OCI-LY7 (cell line): ENCODE measurements around the gene CTNNA1. TPM values are rescaled to one million over a fixed set of nuclear protein-coding genes. Genes with fewer than 3 reads are reported as not detected.

ENCODE experiments used
- BruUV-seq: library from RNA; stranded (reverse); fragments of 400-500 nt; replicated peaks from 2 replicates; lab custom pipeline; 2021; lab: Mats Ljungman, UMichigan
- CTCF ChIA-PET: fragments of 300-600 bp; sonication (Branson Sonifier 250); formaldehyde crosslinking; loops from one replicate; lab custom pipeline; 2022; ENCODE audit warnings: antibody characterized with exemption; ENCODE audit not compliant: unreplicated experiment; lab: Charles Lee
- POLR2A ChIA-PET: fragments of 300-600 bp; sonication (Branson Sonifier 250); formaldehyde crosslinking; loops from one replicate; lab custom pipeline; 2022; ENCODE audit warnings: antibody characterized with exemption; lab: Charles Lee
- DNase-seq: peaks from one replicate; pipeline ENCODE4 v3.0.0-alpha.2; 2015; ENCODE audit warnings: low spot score
- H2AFZ ChIP-seq: fragments of 200-600 bp; sonication (generic), shearing (Covaris generic); 2 replicates; pipeline ENCODE4 v1.6.1; 2014; ENCODE audit warnings: mild to moderate bottlenecking, antibody characterized with exemption, low read length, moderate library complexity
- H3K27ac ChIP-seq: fragments of 200-600 bp; sonication (generic); 2 replicates; pipeline ENCODE4 v1.5.1; 2014; ENCODE audit warnings: mixed run types, low read depth, mild to moderate bottlenecking, moderate library complexity, low read length, inconsistent platforms; ENCODE audit not compliant: poor library complexity, severe bottlenecking
- H3K36me3 ChIP-seq: fragments of 200-600 bp; sonication (generic); 2 replicates; pipeline ENCODE4 v1.6.1; 2014; ENCODE audit warnings: mild to moderate bottlenecking, antibody characterized with exemption, low read length, moderate library complexity, mixed read lengths; ENCODE audit not compliant: insufficient read depth
- H3K4me1 ChIP-seq: fragments of 200-600 bp; sonication (generic); 2 replicates; pipeline ENCODE4 v1.5.1; 2014; ENCODE audit warnings: mild to moderate bottlenecking, low read length; ENCODE audit not compliant: insufficient read depth, poor library complexity, severe bottlenecking
- H3K4me2 ChIP-seq: fragments of 200-600 bp; sonication (generic); 2 replicates; pipeline ENCODE4 v1.6.1; 2014; ENCODE audit warnings: mild to moderate bottlenecking, low read length
- H3K4me3 ChIP-seq: fragments of 200-600 bp; sonication (generic); 2 replicates; pipeline ENCODE4 v1.5.1; 2014; ENCODE audit warnings: mild to moderate bottlenecking, low read depth, low read length; ENCODE audit not compliant: poor library complexity, severe bottlenecking
- H3K79me2 ChIP-seq: fragments of 200-600 bp; sonication (generic); 2 replicates; pipeline ENCODE4 v1.6.1; 2016; ENCODE audit warnings: low read depth, mild to moderate bottlenecking, low read length, moderate library complexity, mixed read lengths; ENCODE audit not compliant: insufficient read depth
- H3K9me2 ChIP-seq: fragments of 200-600 bp; sonication (generic); 2 replicates; pipeline ENCODE4 v1.6.1; 2016; ENCODE audit warnings: mild to moderate bottlenecking, low read length, mixed read lengths; ENCODE audit not compliant: insufficient read depth
- H3K9me3 ChIP-seq: fragments of 200-600 bp; sonication (generic); 2 replicates; pipeline ENCODE4 v1.6.1; 2014; ENCODE audit warnings: mild to moderate bottlenecking, mixed run types, low read length, mixed read lengths
- H4K20me1 ChIP-seq: fragments of 200-600 bp; sonication (generic); 2 replicates; pipeline ENCODE4 v1.6.1; 2014; ENCODE audit warnings: mild to moderate bottlenecking, antibody characterized with exemption, low read length, moderate library complexity, mixed read lengths; ENCODE audit not compliant: insufficient read depth
- EZH2phosphoT487 ChIP-seq: fragments of 200-600 bp; sonication (generic); IDR thresholded peaks from 2 replicates; pipeline ENCODE4 v1.6.1; 2018; ENCODE audit warnings: low read depth, borderline replicate concordance, mild to moderate bottlenecking, mixed run types, antibody characterized with exemption, low read length, moderate library complexity, mixed read lengths
- intact Hi-C: fragments of 100-400 bp; cut with micrococcal nuclease; formaldehyde crosslinking; loops from one replicate; pipeline ENCODE4 v1.10.0; 2022; ENCODE audit not compliant: unreplicated experiment
- total RNA-seq, 2 experiments: library from RNA; depleted of rRNA in 1 of 2; stranded (reverse); fragments of >200 nt in 1 of 2; shearing (Covaris generic) in 1 of 2; gene quantifications; 2 replicates each; pipeline ENCODE4 v1.2.3, GENCODE V29; 2014 to 2022
- TF ChIP-seq, protein P1 (sequence below): fragments of 200-600 bp; sonication (generic); conservative IDR thresholded peaks from 2 replicates; pipeline ENCODE4 v1.5.1; 2014; ENCODE audit warnings: mild to moderate bottlenecking, antibody characterized with exemption, low read length, moderate library complexity, mixed read lengths

The CTNNA1 gene
- total RNA-seq, 2 experiments from 2014 or later, result 40.4 to 42.7 TPM

- H4K20me1 ChIP-seq, result no peaks in the 10 kb centered on the region
- BruUV-seq, result no TSS peak
- no peak overlapping the region for H3K27ac ChIP-seq
- no peak for DNase-seq
- H3K9me3 ChIP-seq, result no peaks in the 10 kb centered on the region
- no peak overlapping the region for H3K4me3 ChIP-seq
- no peaks in the 10 kb centered on the region for H3K36me3 ChIP-seq
- POLR2A ChIA-PET, result interaction anchor here (0.9 kb wide), 1 partner anchor 82 kb away, joined by 3 read pairs; no protein-coding TSS in a partner anchor
- H2AFZ ChIP-seq, result no peak overlapping the region
- H3K9me2 ChIP-seq, result no peaks in the 10 kb centered on the region
- no peaks in the 10 kb centered on the region for H3K79me2 ChIP-seq
- intact Hi-C loops, result no loop called here
- H3K4me2 ChIP-seq, result no peak overlapping the region
- no peaks in the 10 kb centered on the region for H3K4me1 ChIP-seq
- TF ChIP-seq, protein P1, sequence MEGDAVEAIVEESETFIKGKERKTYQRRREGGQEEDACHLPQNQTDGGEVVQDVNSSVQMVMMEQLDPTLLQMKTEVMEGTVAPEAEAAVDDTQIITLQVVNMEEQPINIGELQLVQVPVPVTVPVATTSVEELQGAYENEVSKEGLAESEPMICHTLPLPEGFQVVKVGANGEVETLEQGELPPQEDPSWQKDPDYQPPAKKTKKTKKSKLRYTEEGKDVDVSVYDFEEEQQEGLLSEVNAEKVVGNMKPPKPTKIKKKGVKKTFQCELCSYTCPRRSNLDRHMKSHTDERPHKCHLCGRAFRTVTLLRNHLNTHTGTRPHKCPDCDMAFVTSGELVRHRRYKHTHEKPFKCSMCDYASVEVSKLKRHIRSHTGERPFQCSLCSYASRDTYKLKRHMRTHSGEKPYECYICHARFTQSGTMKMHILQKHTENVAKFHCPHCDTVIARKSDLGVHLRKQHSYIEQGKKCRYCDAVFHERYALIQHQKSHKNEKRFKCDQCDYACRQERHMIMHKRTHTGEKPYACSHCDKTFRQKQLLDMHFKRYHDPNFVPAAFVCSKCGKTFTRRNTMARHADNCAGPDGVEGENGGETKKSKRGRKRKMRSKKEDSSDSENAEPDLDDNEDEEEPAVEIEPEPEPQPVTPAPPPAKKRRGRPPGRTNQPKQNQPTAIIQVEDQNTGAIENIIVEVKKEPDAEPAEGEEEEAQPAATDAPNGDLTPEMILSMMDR, result no peak
- TF ChIP-seq EZH2phosphoT487, result no peak
- CTCF ChIA-PET, result no interaction called here
These were observed 202.6 kb downstream of the CTNNA1 start for GRCh38 chr5:138955671-138956295.

GRCh38 chr5:138956801-138957200, 203.6 kb downstream of the CTNNA1 start:
- ChIA-PET CTCF (no interaction called here), POLR2A (interaction anchor here (0.7 kb wide), 1 partner anchor 153 kb away, joined by 3 read pairs; no protein-coding TSS in a partner anchor)
- TF ChIP-seq, protein P1, result no peak
- TF ChIP-seq EZH2phosphoT487, result no peak
- no TSS peak for BruUV-seq
- no peaks in the 10 kb centered on the region for H3K9me2 ChIP-seq
- H3K4me1 ChIP-seq, result no peaks in the 10 kb centered on the region
- no peak overlapping the region for H3K4me2 ChIP-seq
- H3K36me3 ChIP-seq, result no peaks in the 10 kb centered on the region
- no peak for DNase-seq
- H2AFZ ChIP-seq, result no peak overlapping the region
- no peaks in the 10 kb centered on the region for H4K20me1 ChIP-seq
- H3K9me3 ChIP-seq, result no peaks in the 10 kb centered on the region
- no peak overlapping the region for H3K4me3 ChIP-seq
- no peak overlapping the region for H3K27ac ChIP-seq
- no peaks in the 10 kb centered on the region for H3K79me2 ChIP-seq
- intact Hi-C loops, result no loop called here

- H3K4me3 ChIP-seq, result no peak overlapping the region
- no peak for TF ChIP-seq EZH2phosphoT487
- TF ChIP-seq, protein P1, result no peak
- no peaks in the 10 kb centered on the region for H4K20me1 ChIP-seq
- H3K36me3 ChIP-seq, result no peaks in the 10 kb centered on the region
- no TSS peak for BruUV-seq
- no peaks in the 10 kb centered on the region for H3K9me2 ChIP-seq
- H3K4me2 ChIP-seq, result no peak overlapping the region
- H3K4me1 ChIP-seq, result no peaks in the 10 kb centered on the region
- intact Hi-C loops, result no loop called here
- H3K9me3 ChIP-seq, result no peaks in the 10 kb centered on the region
- POLR2A ChIA-PET, result interaction anchor here (0.6 kb wide), 1 partner anchor 1127 kb away, joined by 3 read pairs; no protein-coding TSS in a partner anchor
- no peak overlapping the region for H3K27ac ChIP-seq
- no peaks in the 10 kb centered on the region for H3K79me2 ChIP-seq
- CTCF ChIA-PET, result no interaction called here
- no peak for DNase-seq
- no peak overlapping the region for H2AFZ ChIP-seq
These were observed 207.0 kb downstream of the CTNNA1 start for GRCh38 chr5:138960145-138960692.
